Measurements from ENCODE around the gene KIAA1614.

KIAA1614 gene

GRCh38 chr1:180924939-180925338 is 12.2 kb downstream of the KIAA1614 start:
- DNase-seq (ENCODE audit: low read depth, low spot score): no peak

- no peak for DNase-seq (ENCODE audit: low read depth, low spot score)
These were observed 12.9 kb downstream of the KIAA1614 start for GRCh38 chr1:180925471-180926051.

- DNase-seq (ENCODE audit: low read depth, low spot score): no peak
These were observed 13.7 kb downstream of the KIAA1614 start for GRCh38 chr1:180926164-180926981.

- DNase-seq (ENCODE audit: low read depth, low spot score): no peak
These were observed 14.7 kb downstream of the KIAA1614 start for GRCh38 chr1:180927348-180927747.

GRCh38 chr1:180927841-180928240 is 15.1 kb downstream of the KIAA1614 start:
- no peak for DNase-seq (ENCODE audit: low read depth, low spot score)

GRCh38 chr1:180928331-180929230 is 15.9 kb downstream of the KIAA1614 start:
- DNase-seq (ENCODE audit: low read depth, low spot score): no peak

GRCh38 chr1:180929389-180929788 is 16.7 kb downstream of the KIAA1614 start:
- no peak for DNase-seq (ENCODE audit: low read depth, low spot score)

GRCh38 chr1:180930687-180931086 is 18.0 kb downstream of the KIAA1614 start:
- DNase-seq (ENCODE audit: low read depth, low spot score): no peak

- no peak for DNase-seq (ENCODE audit: low read depth, low spot score)
These were observed 18.8 kb downstream of the KIAA1614 start for GRCh38 chr1:180931529-180931928.

- DNase-seq (ENCODE audit: low read depth, low spot score): no peak
These were observed 19.7 kb downstream of the KIAA1614 start for GRCh38 chr1:180932378-180932777.

- no peak for DNase-seq (ENCODE audit: low read depth, low spot score)
These were observed 20.4 kb downstream of the KIAA1614 start for GRCh38 chr1:180933141-180933540.

- no peak for DNase-seq (ENCODE audit: low read depth, low spot score)
These were observed 21.9 kb downstream of the KIAA1614 start for GRCh38 chr1:180934563-180934962.

GRCh38 chr1:180935326-180936109 is 22.8 kb downstream of the KIAA1614 start:
- DNase-seq (ENCODE audit: low read depth, low spot score): no peak

- no peak for DNase-seq (ENCODE audit: low read depth, low spot score)
These were observed 23.7 kb downstream of the KIAA1614 start for GRCh38 chr1:180936110-180937011.

GRCh38 chr1:180937012-180937372 is 24.3 kb downstream of the KIAA1614 start:
- DNase-seq (ENCODE audit: low read depth, low spot score): no peak

GRCh38 chr1:180937624-180938225 is 25.0 kb downstream of the KIAA1614 start:
- DNase-seq (ENCODE audit: low read depth, low spot score): no peak

GRCh38 chr1:180939073-180939710 is 26.5 kb downstream of the KIAA1614 start:
- no peak for DNase-seq (ENCODE audit: low read depth, low spot score)

- DNase-seq (ENCODE audit: low read depth, low spot score): no peak
These were observed 27.0 kb downstream of the KIAA1614 start for GRCh38 chr1:180939711-180940103.

GRCh38 chr1:180940445-180940844 is 27.7 kb downstream of the KIAA1614 start:
- no peak for DNase-seq (ENCODE audit: low read depth, low spot score)
